Kidney (tissue), 14 donors: Measurements from ENCODE around the gene U2AF2. TPM values are rescaled to one million over a fixed set of nuclear protein-coding genes. Genes with fewer than 3 reads are reported as not detected.

Experiments used
- DNase-seq, 5 donors: peaks; one replicate each; pipeline ENCODE4 v3.0.0-alpha.2; 2013 to 2020
- FAIRE-seq: peaks from 2 replicates; lab custom pipeline; 2012; peaks lifted over from hg19 to GRCh38; lab: Jason Lieb, UNC
- H3K27ac ChIP-seq, 2 donors: one replicate each; pipeline ENCODE4 v1.7.0; 2013; ENCODE audit warnings: low read depth in 2 of 2, low read length in 2 of 2, inconsistent platforms in 1 of 2
- H3K27me3 ChIP-seq: one replicate; pipeline ENCODE4 v1.7.1; 2013; ENCODE audit warnings: low read length, inconsistent platforms; ENCODE audit not compliant: control insufficient read depth, insufficient read depth
- H3K36me3 ChIP-seq, 3 donors: one replicate each; pipeline versions ENCODE4 v1.7.0 to v1.7.1; 2013; ENCODE audit warnings: low read length in 3 of 3, control low read depth in 1 of 3, inconsistent platforms in 1 of 3; ENCODE audit not compliant: insufficient read depth in 3 of 3, control insufficient read depth in 2 of 3
- H3K4me1 ChIP-seq, 3 donors: one replicate each; pipeline versions ENCODE4 v1.7.0 to v1.7.1; 2013; ENCODE audit warnings: low read length in 3 of 3, inconsistent platforms in 1 of 3, low read depth in 1 of 3; ENCODE audit not compliant: control insufficient read depth in 2 of 3, insufficient read depth in 2 of 3
- H3K4me3 ChIP-seq, 3 donors: one replicate each; pipeline versions ENCODE4 v1.7.0 to v1.8.1; 2013; ENCODE audit warnings: low read length in 3 of 3, control low read depth in 1 of 3, inconsistent platforms in 1 of 3
- H3K9ac ChIP-seq, 3 donors: one replicate each; pipeline versions ENCODE4 v1.7.0 to v1.7.1; 2013; ENCODE audit warnings: low read length in 3 of 3, control low read depth in 1 of 3, inconsistent platforms in 1 of 3
- H3K9me3 ChIP-seq, 3 donors: one replicate each; pipeline versions ENCODE4 v1.7.0 to v1.7.1; 2013; ENCODE audit warnings: low read length in 3 of 3, control low read depth in 1 of 3, inconsistent platforms in 1 of 3; ENCODE audit not compliant: control insufficient read depth in 2 of 3, insufficient read depth in 1 of 3
- CTCF ChIP-seq: IDR thresholded peaks from 3 replicates; pipeline ENCODE4 v1.5.1; 2012; ENCODE audit warnings: mild to moderate bottlenecking, moderate library complexity, borderline replicate concordance; ENCODE audit not compliant: insufficient read depth; ENCODE audit errors: extremely low read depth
- intact Hi-C: fragments of 100-400 bp; cut with DNase I; formaldehyde crosslinking; loops from one replicate; pipeline ENCODE4 v1.11.1; 2022
- polyA plus RNA-seq: library from polyadenylated mRNA; stranded (reverse); fragments of 350-450 nt; fragmentation: Illumina TruSeq; extraction: RNeasy Lipid Tissue Mini Kit (QIAGEN cat#74804); gene quantifications from one replicate; pipeline ENCODE4 v1.2.3, GENCODE V29; 2014; ENCODE audit warnings: low read depth, low replicate concordance; ENCODE audit not compliant: insufficient read depth
- total RNA-seq: library from RNA; stranded (reverse); fragmentation: NEBNext Ultra II Directional; extraction: Animal tissue kit (Norgen Biotek cat#: 25700); gene quantifications from one replicate; pipeline ENCODE4 v1.2.1, GENCODE V29; 2021
- donor health status: control.
- donor health status: control.
- donor health status: control.
- donor health status: control.
- donor health status: control.
- donor health status: DM: yes; HTN: yes; CAD: no.
- donor health status: Normal renal cell carcinoma (clear cell type).

Gene U2AF2
- total and polyA plus RNA-seq, 2 donors from 2014 or later: 54.8 to 161 TPM

DNA sequence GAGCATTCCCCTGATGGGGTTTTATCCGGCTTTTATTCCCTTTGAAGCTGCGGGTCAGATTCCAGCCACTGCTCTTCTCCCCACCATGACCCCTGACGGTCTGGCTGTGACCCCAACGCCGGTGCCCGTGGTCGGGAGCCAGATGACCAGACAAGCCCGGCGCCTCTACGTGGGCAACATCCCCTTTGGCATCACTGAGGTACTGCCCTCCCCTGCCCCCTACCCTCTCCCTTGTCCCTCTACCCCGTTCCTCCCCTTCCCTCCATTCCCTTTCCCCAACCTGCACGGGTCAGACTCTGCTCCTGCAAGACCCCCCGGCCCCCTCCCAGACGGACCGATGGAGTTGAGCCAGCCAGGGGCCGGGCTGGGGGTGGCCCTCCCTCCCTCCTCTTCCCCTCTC lies 6.2 kb downstream of the U2AF2 start:
- peak in 1 of 5 donors; percentile 70 for DNase-seq
- no peak overlapping the region for H3K9ac ChIP-seq
- H3K27ac ChIP-seq: no peak overlapping the region
- H3K4me3 ChIP-seq: no peak overlapping the region
- peaks cover 9 to 46% (median 26%) of the 10 kb centered on the region in 3 donors for H3K36me3 ChIP-seq
- H3K9me3 ChIP-seq: no peaks in the 10 kb centered on the region
- no peak for TF ChIP-seq CTCF
- intact Hi-C loops: no loop called here
- no peaks in the 10 kb centered on the region for H3K27me3 ChIP-seq
- peaks cover 8 to 25% (median 10%) of the 10 kb centered on the region in 3 donors for H3K4me1 ChIP-seq
- no peak for FAIRE-seq

DNA sequence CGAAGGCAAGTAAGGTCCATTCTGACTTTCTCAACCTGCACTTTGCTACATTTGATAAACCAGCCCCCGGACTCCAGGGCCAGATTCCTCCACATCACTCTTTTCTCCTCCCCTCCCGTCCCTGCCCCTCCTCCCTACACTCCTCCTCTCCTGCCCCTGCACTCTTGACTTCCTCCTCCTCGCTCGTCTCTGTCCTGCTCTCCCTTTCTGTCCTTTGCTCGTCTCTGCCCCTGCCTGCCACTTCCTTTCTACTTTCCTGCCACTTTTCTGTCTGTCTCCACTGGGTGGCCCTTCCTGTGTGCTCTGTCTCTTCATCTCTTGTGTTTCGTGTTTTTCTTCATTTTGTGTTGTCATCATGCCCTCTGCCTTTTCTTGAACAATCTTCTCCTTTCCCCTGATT lies 7.0 kb downstream of the U2AF2 start:
- Histone ChIP-seq H3K36me3 (peaks cover 9 to 55% (median 33%) of the 10 kb centered on the region in 3 donors), H3K4me3 (no peak overlapping the region), H3K4me1 (peaks cover 0 to 19% (median 5%) of the 10 kb centered on the region in 3 donors), H3K27ac (no peak overlapping the region), H3K27me3 (no peaks in the 10 kb centered on the region), H3K9me3 (no peaks in the 10 kb centered on the region), H3K9ac (no peak overlapping the region)
- DNase-seq: peak in 1 of 5 donors; percentile 4
- no peak for FAIRE-seq
- TF ChIP-seq CTCF: no peak
- intact Hi-C loops: no loop called here

GRCh38 chr19:55663846-55664536 lies 9.2 kb downstream of the U2AF2 start:
- intact Hi-C loops: no loop called here
- H3K27me3 ChIP-seq: no peaks in the 10 kb centered on the region
- H3K4me1 ChIP-seq: peaks cover 0 to 6% (median 4%) of the 10 kb centered on the region in 3 donors
- FAIRE-seq (no peak), DNase-seq (peak in 1 of 5 donors; percentile 61)
- no peak for TF ChIP-seq CTCF
- H3K9me3 ChIP-seq: no peaks in the 10 kb centered on the region
- H3K36me3 ChIP-seq: peaks cover 9 to 74% (median 43%) of the 10 kb centered on the region in 3 donors
- no peak overlapping the region for H3K9ac ChIP-seq
- H3K4me3 ChIP-seq: no peak overlapping the region
- no peak overlapping the region for H3K27ac ChIP-seq
